ENCODE data around the gene SLC5A7.

GRCh38 chr2:108010912-108011591 is 24.7 kb downstream of the SLC5A7 start:
- TF ChIP-seq CTCF (IDR thresholded peaks at IDR 0.05; ENCODE audit: low read length) (no peak), EZH2 (IDR thresholded peaks at IDR 0.05; ENCODE audit: borderline replicate concordance, low read length) (no peak)
